ENCODE data around the gene POTEH. TPM values are rescaled to one million over a fixed set of nuclear protein-coding genes. Genes with fewer than 3 reads are reported as not detected.
"Not testable (repeated sequence)": the region's sequence is repeated elsewhere in the genome, so short reads cannot be mapped to it uniquely, and the experiment has no call there.

POTEH gene
- total RNA-seq, 1 experiment from 2014 or later: not detected

DNA sequence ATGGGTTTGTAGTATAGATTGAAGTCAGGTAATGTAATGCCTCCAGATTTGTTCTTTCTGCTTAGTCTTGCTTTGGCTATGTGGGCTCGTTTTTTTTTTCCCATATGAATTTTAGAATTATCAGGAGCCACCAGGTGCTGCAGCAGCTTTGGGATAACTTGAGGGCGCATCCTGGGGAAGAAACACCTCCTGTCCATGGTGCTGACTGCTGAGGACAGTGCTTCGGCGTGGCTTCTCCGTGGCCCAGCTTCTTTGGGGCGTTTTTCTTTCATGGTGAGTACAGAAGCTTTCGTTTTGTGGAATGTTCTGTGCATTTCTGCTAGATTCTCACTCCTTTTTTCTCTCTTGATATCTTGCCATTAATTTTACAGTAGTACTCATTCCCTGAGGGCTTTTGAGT lies 37.9 kb upstream of the POTEH start:
- H2BK120ac ChIP-seq (ENCODE audit: low read depth, low read length, poor library complexity, severe bottlenecking); H2BK20ac ChIP-seq (ENCODE audit: low read depth, low read length, poor library complexity, severe bottlenecking); H3K4ac ChIP-seq (ENCODE audit: low read depth, low read length); H4K91ac ChIP-seq (ENCODE audit: insufficient read length, low read depth, low read length); H2BK12ac ChIP-seq (ENCODE audit: insufficient read length, low read depth, low read length); H3K4me1 ChIP-seq (ENCODE audit: insufficient read depth, low read length); H3K36me3 Mint-ChIP-seq (ENCODE audit: insufficient read depth in 1 of 3, low read depth in 3 of 3); H3K4me1 Mint-ChIP-seq; H3K56ac ChIP-seq (ENCODE audit: insufficient read length, low read depth, low read length); H3K27me3 Mint-ChIP-seq (ENCODE audit: low read depth); H3K4me3 Mint-ChIP-seq; H3K79me2 ChIP-seq (ENCODE audit: insufficient read depth, low read length); H2BK15ac ChIP-seq (ENCODE audit: low read depth, low read length); H3K27me3 ChIP-seq (ENCODE audit: insufficient read depth, low read length); H3T11ph ChIP-seq (ENCODE audit: low read length); H4K20me1 ChIP-seq (ENCODE audit: control insufficient read depth, insufficient read depth, insufficient read length); H2BK5ac ChIP-seq (ENCODE audit: insufficient read length, low read length); H3K23ac ChIP-seq (ENCODE audit: insufficient read length, low read depth, low read length); H3K9me3 ChIP-seq (ENCODE audit: control insufficient read depth, low read depth, low read length); H3K79me1 ChIP-seq (ENCODE audit: insufficient read depth, low read depth, low read length, poor library complexity, severe bottlenecking); H3K9ac ChIP-seq (ENCODE audit: extremely low read depth, insufficient read length, low read length); H3K23me2 ChIP-seq (ENCODE audit: insufficient read length, low read depth, low read length, poor library complexity, severe bottlenecking); H3K27ac ChIP-seq (ENCODE audit: insufficient read length, low read depth, low read length); H3K14ac ChIP-seq (ENCODE audit: insufficient read depth, low read length); H2AFZ ChIP-seq (ENCODE audit: low read length); H3K4me2 ChIP-seq (ENCODE audit: insufficient read depth, insufficient read length, low read length); H3K18ac ChIP-seq (ENCODE audit: insufficient read length, low read depth, low read length); H2AK5ac ChIP-seq (ENCODE audit: insufficient read length, low read length); H4K8ac ChIP-seq (replicated peaks; ENCODE audit: insufficient read length, low read depth, low read length); H4K5ac ChIP-seq (ENCODE audit: insufficient read length, low read depth, low read length); H3K27ac Mint-ChIP-seq; H3K9me3 Mint-ChIP-seq; DNase-seq: not testable (repeated sequence)
- WGBS (ENCODE audit: extremely low coverage, insufficient read length, low lambda C conversion rate): no CpG with 5 or more reads among the region's 7 CpGs

DNA sequence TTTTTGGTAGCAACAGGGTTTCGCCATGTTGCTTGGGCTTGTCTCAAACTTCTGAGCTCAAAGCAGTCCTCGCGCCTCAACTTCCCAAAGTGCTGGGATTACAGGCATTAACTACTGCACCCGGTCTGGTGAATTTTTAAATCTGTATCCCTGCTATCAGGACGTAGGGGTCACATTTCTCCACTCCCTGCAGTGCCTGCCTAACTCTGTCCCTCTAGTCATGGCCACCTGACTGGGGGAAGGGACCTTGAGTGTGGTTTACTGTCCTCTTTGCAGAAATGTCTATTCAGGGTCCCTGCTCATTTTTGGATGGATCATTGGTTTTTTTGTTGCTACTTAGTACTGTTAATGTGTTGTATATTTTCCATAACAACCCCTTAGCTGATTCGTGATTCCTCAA lies 37.1 kb upstream of the POTEH start:
- not testable (repeated sequence) for H2BK12ac ChIP-seq (ENCODE audit: insufficient read length, low read depth, low read length)

More for the DNA sequence above, 37.1 kb upstream of the POTEH start:
- WGBS (ENCODE audit: extremely low coverage, insufficient read length, low lambda C conversion rate): no CpG with 5 or more reads among the region's 6 CpGs
- H4K5ac ChIP-seq (ENCODE audit: insufficient read length, low read depth, low read length); H3K9me3 ChIP-seq (ENCODE audit: control insufficient read depth, low read depth, low read length); H2BK15ac ChIP-seq (ENCODE audit: low read depth, low read length); H4K8ac ChIP-seq (replicated peaks; ENCODE audit: insufficient read length, low read depth, low read length); DNase-seq; H3K56ac ChIP-seq (ENCODE audit: insufficient read length, low read depth, low read length); H3K27me3 Mint-ChIP-seq (ENCODE audit: low read depth); H4K91ac ChIP-seq (ENCODE audit: insufficient read length, low read depth, low read length); H2BK20ac ChIP-seq (ENCODE audit: low read depth, low read length, poor library complexity, severe bottlenecking); H3K23me2 ChIP-seq (ENCODE audit: insufficient read length, low read depth, low read length, poor library complexity, severe bottlenecking); H3K27me3 ChIP-seq (ENCODE audit: insufficient read depth, low read length); H3K27ac ChIP-seq (ENCODE audit: insufficient read length, low read depth, low read length); H3K36me3 Mint-ChIP-seq (ENCODE audit: insufficient read depth in 1 of 3, low read depth in 3 of 3); H2AK5ac ChIP-seq (ENCODE audit: insufficient read length, low read length); H3T11ph ChIP-seq (ENCODE audit: low read length); H3K4ac ChIP-seq (ENCODE audit: low read depth, low read length); H4K20me1 ChIP-seq (ENCODE audit: control insufficient read depth, insufficient read depth, insufficient read length); H3K4me2 ChIP-seq (ENCODE audit: insufficient read depth, insufficient read length, low read length); H3K79me1 ChIP-seq (ENCODE audit: insufficient read depth, low read depth, low read length, poor library complexity, severe bottlenecking); H3K9me3 Mint-ChIP-seq; H3K23ac ChIP-seq (ENCODE audit: insufficient read length, low read depth, low read length); H3K4me3 Mint-ChIP-seq; H3K4me1 Mint-ChIP-seq; H3K9ac ChIP-seq (ENCODE audit: extremely low read depth, insufficient read length, low read length); H2BK120ac ChIP-seq (ENCODE audit: low read depth, low read length, poor library complexity, severe bottlenecking); H3K79me2 ChIP-seq (ENCODE audit: insufficient read depth, low read length); H3K4me1 ChIP-seq (ENCODE audit: insufficient read depth, low read length); H3K18ac ChIP-seq (ENCODE audit: insufficient read length, low read depth, low read length); H2BK5ac ChIP-seq (ENCODE audit: insufficient read length, low read length); H2AFZ ChIP-seq (ENCODE audit: low read length); H3K27ac Mint-ChIP-seq; H3K14ac ChIP-seq (ENCODE audit: insufficient read depth, low read length): not testable (repeated sequence)
